IMR-90 (cell line): ENCODE measurements around the gene PDXK. TPM values are rescaled to one million over a fixed set of nuclear protein-coding genes. Genes with fewer than 3 reads are reported as not detected.

Experiments used
- ATAC-seq: fragments of 200-7000 bp; cut with Tn5 transposase; 2 replicates; pipeline ENCODE4 v1.9.1; 2020; ENCODE audit warnings: low read depth, mild to moderate bottlenecking, moderate library complexity
- BruUV-seq: library from RNA; stranded (reverse); fragments of 400-500 nt; replicated peaks from 2 replicates; lab custom pipeline; 2021; lab: Mats Ljungman, UMichigan
- CTCF ChIA-PET: fragments of 300-600 bp; formaldehyde crosslinking; extraction: SDS; loops from one replicate; lab custom pipeline; 2021; ENCODE audit warnings: antibody characterized with exemption; lab: Yijun Ruan, JAX
- POLR2A ChIA-PET: fragments of 300-600 bp; sonication (Branson Sonifier 250); formaldehyde crosslinking; loops from one replicate; lab custom pipeline; 2022; ENCODE audit warnings: antibody characterized with exemption; ENCODE audit not compliant: unreplicated experiment; lab: Charles Lee
- DNase-seq: peaks from one replicate; pipeline ENCODE4 v3.0.0; 2013
- H2AFZ ChIP-seq: replicated peaks from 2 replicates; pipeline ENCODE3; 2013; ENCODE audit warnings: low read length, mild to moderate bottlenecking; ENCODE audit not compliant: poor library complexity
- H2AK5ac ChIP-seq: 2 replicates; pipeline ENCODE4 v1.6.1; 2013; ENCODE audit warnings: low read depth, low read length, inconsistent platforms
- H2AK9ac ChIP-seq: replicated peaks from 2 replicates; pipeline ENCODE3; 2013; ENCODE audit warnings: mild to moderate bottlenecking, low read depth, low read length, moderate library complexity; ENCODE audit not compliant: poor library complexity
- H2BK120ac ChIP-seq: 2 replicates; pipeline ENCODE4 v1.6.1; 2013; ENCODE audit warnings: low read depth, low read length, inconsistent platforms
- H2BK15ac ChIP-seq: 3 replicates; pipeline ENCODE4 v1.6.1; 2013; ENCODE audit warnings: low read depth, low read length, inconsistent platforms
- H2BK20ac ChIP-seq: 2 replicates; pipeline ENCODE4 v1.6.1; 2013; ENCODE audit warnings: low read depth, mild to moderate bottlenecking, inconsistent platforms, low read length, moderate library complexity
- H2BK5ac ChIP-seq: 2 replicates; pipeline ENCODE4 v1.6.1; 2013; ENCODE audit warnings: mild to moderate bottlenecking, low read depth, low read length, inconsistent platforms; ENCODE audit not compliant: poor library complexity, severe bottlenecking
- H3K14ac ChIP-seq: replicated peaks from 2 replicates; pipeline ENCODE4 v1.6.1; 2013; ENCODE audit warnings: low read depth, low read length, inconsistent platforms
- H3K18ac ChIP-seq: 2 replicates; pipeline ENCODE4 v1.6.1; 2013; ENCODE audit warnings: low read depth, low read length, control low read depth
- H3K23ac ChIP-seq: 2 replicates; pipeline ENCODE4 v1.6.1; 2013; ENCODE audit warnings: low read depth, low read length, inconsistent platforms
- H3K27ac ChIP-seq: 2 replicates; pipeline ENCODE4 v1.5.1; 2013; ENCODE audit warnings: mild to moderate bottlenecking, control low read depth, low read length; ENCODE audit not compliant: insufficient read depth
- H3K27me3 ChIP-seq: 2 replicates; pipeline ENCODE4 v1.6.1; 2013; ENCODE audit warnings: low read length; ENCODE audit not compliant: control insufficient read depth, insufficient read depth
- H3K36me3 ChIP-seq: 2 replicates; pipeline ENCODE4 v1.6.1; 2013; ENCODE audit warnings: low read length, mixed read lengths; ENCODE audit not compliant: control insufficient read depth, insufficient read depth
- H3K4ac ChIP-seq: 2 replicates; pipeline ENCODE4 v1.6.1; 2013; ENCODE audit warnings: low read depth, low read length, inconsistent platforms
- H3K4me1 ChIP-seq: 2 replicates; pipeline ENCODE4 v1.6.1; 2013; ENCODE audit warnings: low read length, mixed read lengths; ENCODE audit not compliant: control insufficient read depth, insufficient read depth
- H3K4me2 ChIP-seq: 2 replicates; pipeline ENCODE4 v1.6.1; 2013; ENCODE audit warnings: low read depth, mild to moderate bottlenecking, control low read depth, low read length, moderate library complexity
- H3K4me3 ChIP-seq: 2 replicates; pipeline ENCODE4 v1.5.1; 2013; ENCODE audit warnings: low read depth, mild to moderate bottlenecking, control low read depth, low read length, moderate library complexity; ENCODE audit not compliant: insufficient read depth
- H3K56ac ChIP-seq: 2 replicates; pipeline ENCODE4 v1.6.1; 2013; ENCODE audit warnings: low read length, inconsistent platforms; ENCODE audit not compliant: insufficient read depth; ENCODE audit errors: extremely low read depth
- H3K79me1 ChIP-seq, 2 experiments: 2 replicates each; pipeline ENCODE4 v1.6.1; 2013; ENCODE audit warnings: low read length in 2 of 2, inconsistent platforms in 1 of 2, low read depth in 1 of 2
- H3K9ac ChIP-seq: 2 replicates; pipeline ENCODE4 v1.6.1; 2013; ENCODE audit warnings: low read depth, low read length, control low read depth
- H3K9me1 ChIP-seq: 2 replicates; pipeline ENCODE4 v1.6.1; 2013; ENCODE audit warnings: low read length, inconsistent platforms; ENCODE audit not compliant: insufficient read depth
- H3K9me3 ChIP-seq: 2 replicates; pipeline ENCODE4 v1.6.1; 2013; ENCODE audit warnings: low read length; ENCODE audit not compliant: control insufficient read depth, insufficient read depth
- H4K20me1 ChIP-seq: 2 replicates; pipeline ENCODE4 v1.6.1; 2013; ENCODE audit warnings: low read length, inconsistent platforms; ENCODE audit not compliant: insufficient read depth
- H4K5ac ChIP-seq: 2 replicates; pipeline ENCODE4 v1.6.1; 2013; ENCODE audit warnings: mild to moderate bottlenecking, low read depth, low read length, control low read depth
- H4K8ac ChIP-seq, 2 experiments: 2 replicates each; pipeline ENCODE4 v1.6.1; 2013; ENCODE audit warnings: low read depth in 2 of 2, low read length in 2 of 2, control low read depth in 1 of 2, inconsistent platforms in 1 of 2
- H4K91ac ChIP-seq: 2 replicates; pipeline ENCODE4 v1.6.1; 2013; ENCODE audit warnings: low read depth, low read length, inconsistent platforms; ENCODE audit not compliant: insufficient read depth
- BHLHE40 ChIP-seq: fragments of 150-350 bp; IDR thresholded peaks from 2 replicates; pipeline ENCODE4 v1.6.1; 2016; ENCODE audit warnings: mild to moderate bottlenecking, low read depth, low read length
- CEBPB ChIP-seq: IDR thresholded peaks from 2 replicates; pipeline ENCODE4 v1.6.1; 2012; ENCODE audit warnings: low read depth, low read length, improper control_type of control experiment
- ELK1 ChIP-seq: fragments of 150-350 bp; IDR thresholded peaks from 2 replicates; pipeline ENCODE4 v1.6.1; 2016; ENCODE audit warnings: low read depth, mild to moderate bottlenecking, low read length, moderate library complexity, borderline replicate concordance
- FOS ChIP-seq: fragments of 150-350 bp; IDR thresholded peaks from 2 replicates; pipeline ENCODE4 v1.6.1; 2016; ENCODE audit warnings: low read depth, low read length
- MAFK ChIP-seq: IDR thresholded peaks from 2 replicates; pipeline ENCODE4 v1.6.1; 2012; ENCODE audit warnings: low read depth, low read length, improper control_type of control experiment
- NFE2L2 ChIP-seq: fragments of 150-350 bp; IDR thresholded peaks from 2 replicates; pipeline ENCODE4 v1.6.1; 2016; ENCODE audit warnings: low read depth, mild to moderate bottlenecking, low read length
- POLR2A ChIP-seq: IDR thresholded peaks from 2 replicates; pipeline ENCODE4 v1.6.1; 2012; ENCODE audit warnings: mild to moderate bottlenecking, low read depth, low read length
- RAD21 ChIP-seq: IDR thresholded peaks from 2 replicates; pipeline ENCODE4 v1.6.1; 2012; ENCODE audit warnings: low read length, improper control_type of control experiment
- RCOR1 ChIP-seq: IDR thresholded peaks from 2 replicates; pipeline ENCODE4 v1.6.1; 2012; ENCODE audit warnings: mild to moderate bottlenecking, low read length, improper control_type of control experiment; ENCODE audit not compliant: insufficient replicate concordance
- RFX5 ChIP-seq: IDR thresholded peaks from 2 replicates; pipeline ENCODE4 v1.8.0; 2012; ENCODE audit warnings: low read depth, mild to moderate bottlenecking, low read length, moderate library complexity
- SMC3 ChIP-seq: fragments of 150-350 bp; IDR thresholded peaks from 2 replicates; pipeline ENCODE4 v1.6.1; 2016; ENCODE audit warnings: low read depth, mild to moderate bottlenecking, antibody characterized with exemption, low read length, moderate library complexity
- WGBS, 2 experiments: methylation state at CpG; one replicate each; pipeline versions ENCODE4 v1.1.5 to v1.1.7; 2013; ENCODE audit warnings: missing lambda C conversion rate in 2 of 2; ENCODE audit not compliant: insufficient read length in 1 of 2; ENCODE audit errors: extremely low coverage in 2 of 2; 5-methylcytosine and 5-hydroxymethylcytosine counted together
- dilution Hi-C: fragments of 300-500 bp; cut with HindIII; formaldehyde crosslinking; loops from one replicate; pipeline ENCODE4 v1.14.3; 2018; ENCODE audit warnings: low sequenced_read_pairs; ENCODE audit not compliant: unreplicated experiment
- in situ Hi-C: fragments of 300-500 bp; cut with MboI; formaldehyde crosslinking; loops from 3 replicates; pipeline ENCODE4 v1.14.3; 2019; ENCODE audit warnings: low sequenced_read_pairs, inconsistent platforms, mixed read lengths
- intact Hi-C: fragments of 100-400 bp; cut with micrococcal nuclease; formaldehyde crosslinking; loops from 2 replicates; pipeline ENCODE4 v1.10.0; 2022
- polyA plus RNA-seq, 3 experiments: library from polyadenylated mRNA; depleted of rRNA; stranded (reverse); fragments of >200 nt; gene quantifications; 2 replicates each; pipeline ENCODE4 v1.2.3, GENCODE V29; 2012; ENCODE audit warnings: low replicate concordance in 1 of 3
- total RNA-seq: library from RNA; depleted of rRNA; stranded (reverse); fragments of >200 nt; gene quantifications from 2 replicates; pipeline ENCODE4 v1.2.3, GENCODE V29; 2012
- TF ChIP-seq, protein P1 (sequence below): fragments of 150-350 bp; IDR thresholded peaks from 2 replicates; pipeline ENCODE4 v1.6.1; 2017; ENCODE audit warnings: mild to moderate bottlenecking, antibody characterized with exemption, low read length, low read depth
- TF ChIP-seq, protein P2 (sequence below): conservative IDR thresholded peaks from 2 replicates; pipeline ENCODE4 v1.5.1; 2012; ENCODE audit warnings: mild to moderate bottlenecking, low read depth, low read length, improper control_type of control experiment

PDXK gene
- total and polyA plus RNA-seq, 2 of the 4 experiments (the other 2 are of a cell fraction), result 155 to 312 TPM

DNA sequence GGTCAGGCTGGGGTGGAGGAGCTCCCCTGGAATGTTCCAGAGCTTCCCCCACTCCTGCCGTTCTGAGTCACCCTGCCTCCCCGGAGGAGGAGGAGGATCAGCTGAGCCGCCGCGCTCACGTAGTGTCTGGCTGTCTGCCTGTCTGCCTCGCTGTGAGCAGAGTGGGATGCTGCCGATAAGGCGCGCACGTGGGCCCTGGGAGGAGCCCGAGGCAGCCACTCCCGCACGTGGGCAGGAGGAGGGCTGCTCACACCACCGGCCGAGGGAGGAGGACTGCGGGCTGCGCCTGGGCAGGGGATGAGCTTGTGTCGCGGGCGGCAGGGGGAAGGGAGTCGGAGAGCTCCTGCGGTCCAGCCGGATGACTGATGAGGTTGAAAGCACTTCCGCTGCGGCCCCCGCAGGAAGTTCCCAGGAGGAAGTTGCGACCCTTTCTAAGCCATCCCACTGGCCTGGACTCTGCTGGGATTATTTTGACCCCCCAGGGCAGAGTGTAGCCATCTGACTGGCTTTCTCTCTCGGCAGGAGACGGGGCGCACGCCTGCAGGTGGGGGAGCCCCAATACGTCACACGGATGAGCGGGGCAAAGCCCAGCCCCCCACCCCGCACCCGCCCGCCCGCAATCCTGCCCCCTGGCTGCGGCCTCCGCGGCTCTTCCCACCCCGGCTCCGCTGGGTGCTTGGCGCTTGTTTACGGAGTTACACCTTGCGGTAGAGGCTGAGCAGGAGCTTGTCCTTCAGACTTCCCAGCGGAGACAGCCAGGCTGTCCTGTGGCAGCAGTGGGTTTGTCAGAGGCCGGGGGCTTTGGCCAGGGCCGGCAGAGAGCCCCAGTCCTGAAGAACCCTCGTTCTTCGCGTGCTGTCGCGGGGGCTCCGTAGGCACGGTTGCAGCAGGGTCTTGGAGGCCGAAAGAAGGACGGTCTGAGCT lies 9.8 kb downstream of the PDXK start:
- dilution Hi-C loops (no loop called here), in situ Hi-C loops (no loop called here), intact Hi-C loops (loop anchor here (10.0 kb wide), 1 partner anchor 64 kb away; no protein-coding TSS in a partner anchor)
- ChIA-PET CTCF (no interaction called here), POLR2A (interaction anchor here (0.9 kb wide), 1 partner anchor 8 kb away, joined by 3 read pairs; no protein-coding TSS in a partner anchor)
- H3K9me1 ChIP-seq, result peaks cover 22% of the 10 kb centered on the region
- DNase-seq, result peak; percentile 98
- peak overlapping the region; percentile 95 for H2BK120ac ChIP-seq
- BruUV-seq, result no TSS peak
- no peaks in the 10 kb centered on the region for H3K9me3 ChIP-seq
- H3K14ac ChIP-seq, result peak overlapping the region; percentile 68
- peak overlapping the region; percentile 84 for H3K4me2 ChIP-seq
- H4K91ac ChIP-seq, result peak overlapping the region; percentile 95
- H3K4ac ChIP-seq, result peak overlapping the region; percentile 96
- peaks cover 6% of the 10 kb centered on the region for H3K36me3 ChIP-seq
- peak overlapping the region; percentile 78 for H3K56ac ChIP-seq
- peaks cover 37% of the 10 kb centered on the region for H4K20me1 ChIP-seq
- H2AFZ ChIP-seq, result peak overlapping the region; percentile 93
- H3K4me3 ChIP-seq, result peak overlapping the region; percentile 35
- H2BK5ac ChIP-seq, result peak overlapping the region; percentile 95
- no peaks in the 10 kb centered on the region for H3K27me3 ChIP-seq
- H3K23ac ChIP-seq, result peak overlapping the region; percentile 86
- H2AK9ac ChIP-seq, result peak overlapping the region; percentile 95
- peak; percentile 90 for ATAC-seq
- H2BK15ac ChIP-seq, result peak overlapping the region; percentile 93; the same call in 2 of the 3 replicates
- peaks cover 26 to 88% of the 10 kb centered on the region in 2 experiments for H3K79me1 ChIP-seq
- H3K4me1 ChIP-seq, result peaks cover 28% of the 10 kb centered on the region
- peak overlapping the region; percentile 62; the same call in 1 of the 2 replicates for H2BK20ac ChIP-seq
- peak overlapping the region; percentile 75 to 96 for H4K8ac ChIP-seq
- 1% methylated on average over 16 of the region's 59 CpGs; no CpG with 5 or more reads in 1 of the 2 experiments for WGBS, 2 experiments
- peak overlapping the region; percentile 96 for H2AK5ac ChIP-seq
- H3K27ac ChIP-seq, result peak overlapping the region; percentile 85
- H3K18ac ChIP-seq, result peak overlapping the region; percentile 76; the same call in 1 of the 2 replicates
- peak overlapping the region; percentile 70 for H4K5ac ChIP-seq
- peak overlapping the region; percentile 63 for H3K9ac ChIP-seq
- TF ChIP-seq MAFK (no peak; the same call in 1 of the 2 replicates), ELK1 (no peak), CEBPB (no peak), SMC3 (no peak), FOS (peak; percentile 95), RCOR1 (peak; percentile 65), POLR2A (peak; percentile 58), RAD21 (peak; percentile 35), RFX5 (no peak), BHLHE40 (peak; percentile 97), NFE2L2 (no peak)
- TF ChIP-seq, protein P1, sequence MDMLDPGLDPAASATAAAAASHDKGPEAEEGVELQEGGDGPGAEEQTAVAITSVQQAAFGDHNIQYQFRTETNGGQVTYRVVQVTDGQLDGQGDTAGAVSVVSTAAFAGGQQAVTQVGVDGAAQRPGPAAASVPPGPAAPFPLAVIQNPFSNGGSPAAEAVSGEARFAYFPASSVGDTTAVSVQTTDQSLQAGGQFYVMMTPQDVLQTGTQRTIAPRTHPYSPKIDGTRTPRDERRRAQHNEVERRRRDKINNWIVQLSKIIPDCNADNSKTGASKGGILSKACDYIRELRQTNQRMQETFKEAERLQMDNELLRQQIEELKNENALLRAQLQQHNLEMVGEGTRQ, result peak; percentile 99
- TF ChIP-seq, protein P2, sequence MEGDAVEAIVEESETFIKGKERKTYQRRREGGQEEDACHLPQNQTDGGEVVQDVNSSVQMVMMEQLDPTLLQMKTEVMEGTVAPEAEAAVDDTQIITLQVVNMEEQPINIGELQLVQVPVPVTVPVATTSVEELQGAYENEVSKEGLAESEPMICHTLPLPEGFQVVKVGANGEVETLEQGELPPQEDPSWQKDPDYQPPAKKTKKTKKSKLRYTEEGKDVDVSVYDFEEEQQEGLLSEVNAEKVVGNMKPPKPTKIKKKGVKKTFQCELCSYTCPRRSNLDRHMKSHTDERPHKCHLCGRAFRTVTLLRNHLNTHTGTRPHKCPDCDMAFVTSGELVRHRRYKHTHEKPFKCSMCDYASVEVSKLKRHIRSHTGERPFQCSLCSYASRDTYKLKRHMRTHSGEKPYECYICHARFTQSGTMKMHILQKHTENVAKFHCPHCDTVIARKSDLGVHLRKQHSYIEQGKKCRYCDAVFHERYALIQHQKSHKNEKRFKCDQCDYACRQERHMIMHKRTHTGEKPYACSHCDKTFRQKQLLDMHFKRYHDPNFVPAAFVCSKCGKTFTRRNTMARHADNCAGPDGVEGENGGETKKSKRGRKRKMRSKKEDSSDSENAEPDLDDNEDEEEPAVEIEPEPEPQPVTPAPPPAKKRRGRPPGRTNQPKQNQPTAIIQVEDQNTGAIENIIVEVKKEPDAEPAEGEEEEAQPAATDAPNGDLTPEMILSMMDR, result 0 out of 2 replicates have a peak, but pooled peaks have one; percentile 22
